K562 (cell line): ENCODE data around the gene SLC13A3. TPM values are rescaled to one million over a fixed set of nuclear protein-coding genes. Genes with fewer than 3 reads are reported as not detected.

Experiments
- ARID3B ChIP-seq: fragments of 250-450 bp; sonication (Bioruptor Pico); IDR thresholded peaks from 2 replicates; pipeline ENCODE4 v1.4.0; 2020; ENCODE audit warnings: borderline replicate concordance
- BACH1 ChIP-seq: fragments of 200-800 bp; sonication (Bioruptor generic); IDR thresholded peaks from 2 replicates; pipeline ENCODE4 v1.6.1; 2016; ENCODE audit warnings: missing genetic modification characterization, missing compliant biosample characterization
- COPS2 ChIP-seq: fragments of 450-650 bp; conservative IDR thresholded peaks from 2 replicates; pipeline ENCODE4 v1.6.1; 2016; ENCODE audit warnings: mild to moderate bottlenecking, moderate library complexity
- CREM ChIP-seq: IDR thresholded peaks from 2 replicates; pipeline ENCODE4 v1.6.1; 2014; ENCODE audit warnings: antibody characterized with exemption, low read depth
- HDAC8 ChIP-seq: fragments of 450-650 bp; IDR thresholded peaks from 2 replicates; pipeline ENCODE4 v1.6.1; 2016; ENCODE audit warnings: mild to moderate bottlenecking, missing genetic modification characterization, moderate library complexity, missing compliant biosample characterization
- HIVEP1 ChIP-seq: fragments of 250-450 bp; sonication (Bioruptor Pico); IDR thresholded peaks from 2 replicates; pipeline ENCODE4 v1.4.0; 2020; ENCODE audit warnings: mild to moderate bottlenecking
- KDM4B ChIP-seq, 2 experiments: fragments of 450-650 bp in 1 of 2; sonication (generic) in 1 of 2; IDR thresholded peaks; 2 replicates each; pipeline ENCODE4 v1.6.1; 2016 to 2017; ENCODE audit warnings: borderline replicate concordance in 2 of 2, antibody characterized with exemption in 1 of 2, low read depth in 1 of 2, mild to moderate bottlenecking in 1 of 2
- LCOR ChIP-seq: sonication (generic); formaldehyde crosslinking; IDR thresholded peaks from 2 replicates; pipeline ENCODE4 v1.8.0; 2022; ENCODE audit warnings: mild to moderate bottlenecking, missing genetic modification reagents
- MAFG ChIP-seq: fragments of 450-650 bp; conservative IDR thresholded peaks from 2 replicates; pipeline ENCODE4 v1.6.1; 2016; ENCODE audit warnings: missing genetic modification characterization, missing compliant biosample characterization
- MBD2 ChIP-seq: sonication (generic); IDR thresholded peaks from 2 replicates; pipeline ENCODE4 v1.6.1; 2016; ENCODE audit warnings: low read depth, borderline replicate concordance
- NFIC ChIP-seq: fragments of 450-650 bp; IDR thresholded peaks from 2 replicates; pipeline ENCODE4 v1.6.1; 2017; ENCODE audit warnings: mild to moderate bottlenecking, inconsistent platforms
- NFRKB ChIP-seq: fragments of 450-650 bp; IDR thresholded peaks from 2 replicates; pipeline ENCODE4 v1.6.1; 2016; ENCODE audit warnings: low read depth
- NRF1 ChIP-seq, 2 experiments: fragments of 450-650 bp; IDR thresholded peaks in 1 of 2; conservative IDR thresholded peaks in 1 of 2; 2 replicates each; pipeline ENCODE4 v1.6.1; 2014; ENCODE audit warnings: mild to moderate bottlenecking in 2 of 2
- RAD21 ChIP-seq, 2 experiments: fragments of 250-450 bp in 1 of 2; fragments of 450-650 bp in 1 of 2; sonication (Bioruptor Pico) in 1 of 2; formaldehyde crosslinking in 1 of 2; IDR thresholded peaks in 1 of 2; conservative IDR thresholded peaks in 1 of 2; 2 replicates each; pipeline versions ENCODE4 v1.4.0 to v1.8.0; 2020 to 2022; ENCODE audit warnings: mild to moderate bottlenecking in 2 of 2, moderate library complexity in 1 of 2
- RCOR1 ChIP-seq, 2 experiments: IDR thresholded peaks; 2 replicates each; pipeline ENCODE4 v1.6.1; 2012; ENCODE audit warnings: low read depth in 2 of 2, low read length in 2 of 2, borderline replicate concordance in 1 of 2, improper control_type of control experiment in 1 of 2
- SMARCA5 ChIP-seq: fragments of 450-650 bp; IDR thresholded peaks from 2 replicates; pipeline ENCODE4 v1.6.1; 2016
- ZC3H11A ChIP-seq: IDR thresholded peaks from 2 replicates; pipeline ENCODE4 v1.6.1; 2012; ENCODE audit warnings: low read depth, low read length, improper control_type of control experiment
- ZFP30 ChIP-seq: fragments of 250-450 bp; sonication (Bioruptor Pico); IDR thresholded peaks from 2 replicates; pipeline ENCODE4 v1.8.0; 2022; ENCODE audit warnings: moderate library complexity, mild to moderate bottlenecking, inconsistent platforms, borderline replicate concordance
- ZKSCAN1 ChIP-seq: fragments of 150-350 bp; IDR thresholded peaks from 2 replicates; pipeline ENCODE4 v1.6.1; 2016; ENCODE audit warnings: low read depth, low read length
- ZNF24 ChIP-seq: fragments of 450-650 bp; IDR thresholded peaks from 2 replicates; pipeline ENCODE4 v1.6.1; 2016
- ZNF431 ChIP-seq: sonication (generic); formaldehyde crosslinking; IDR thresholded peaks from 2 replicates; pipeline ENCODE4 v1.8.0; 2022; ENCODE audit warnings: mild to moderate bottlenecking, missing genetic modification reagents
- ZNF561 ChIP-seq: fragments of 450-650 bp; formaldehyde crosslinking; conservative IDR thresholded peaks from 2 replicates; pipeline ENCODE4 v1.4.0; 2020; ENCODE audit warnings: mild to moderate bottlenecking, moderate library complexity
- ZNF589 ChIP-seq: fragments of 200-800 bp; sonication (Bioruptor generic); IDR thresholded peaks from 2 replicates; pipeline ENCODE4 v1.6.1; 2016; ENCODE audit warnings: low read depth, missing genetic modification characterization, missing compliant biosample characterization
- ZNF609 ChIP-seq: sonication (generic); formaldehyde crosslinking; IDR thresholded peaks from 2 replicates; pipeline ENCODE4 v1.8.1; 2023; ENCODE audit warnings: missing genetic modification reagents, mild to moderate bottlenecking, borderline replicate concordance
- ZNF717 ChIP-seq: fragments of 250-450 bp; sonication (Bioruptor Pico); IDR thresholded peaks from 2 replicates; pipeline ENCODE4 v1.5.0; 2021
- ZSCAN32 ChIP-seq: fragments of 450-650 bp; formaldehyde crosslinking; IDR thresholded peaks from 2 replicates; pipeline ENCODE4 v1.4.0; 2020; ENCODE audit warnings: mild to moderate bottlenecking, moderate library complexity
- polyA plus RNA-seq, 8 experiments: library from polyadenylated mRNA; depleted of rRNA in 4 of 8; stranded (reverse) in 5 of 8; unstranded in 3 of 8; fragments of >200 nt; fragmentation: Nextera tagmentation in 2 of 8; fragmentation: Illumina TruSeq in 1 of 8; extraction: Ambion mirVana in 2 of 8; extraction: Trizol in 1 of 8; gene quantifications; 2 replicates each; pipeline versions ENCODE4 v1.2.1 to v1.2.3, GENCODE V29; 2011 to 2014; ENCODE audit warnings: inconsistent platforms in 1 of 8, missing spikeins in 1 of 8
- total RNA-seq, 7 experiments: library from RNA; depleted of rRNA in 6 of 7; stranded (reverse); fragments of >200 nt in 6 of 7; fragmentation: Illumina TruSeq in 2 of 7; extraction: Trizol in 2 of 7; gene quantifications; 2 replicates each; pipeline versions ENCODE4 v1.2.1 to v1.2.3, GENCODE V29; 2011 to 2021; ENCODE audit warnings: low replicate concordance in 1 of 7

SLC13A3 gene
- total and polyA plus RNA-seq, 9 of the 15 experiments (the other 6 are each of a cell fraction or from before 2014, with no cell fraction given): 5.5 to 16.4 (median 8.5) TPM

DNA sequence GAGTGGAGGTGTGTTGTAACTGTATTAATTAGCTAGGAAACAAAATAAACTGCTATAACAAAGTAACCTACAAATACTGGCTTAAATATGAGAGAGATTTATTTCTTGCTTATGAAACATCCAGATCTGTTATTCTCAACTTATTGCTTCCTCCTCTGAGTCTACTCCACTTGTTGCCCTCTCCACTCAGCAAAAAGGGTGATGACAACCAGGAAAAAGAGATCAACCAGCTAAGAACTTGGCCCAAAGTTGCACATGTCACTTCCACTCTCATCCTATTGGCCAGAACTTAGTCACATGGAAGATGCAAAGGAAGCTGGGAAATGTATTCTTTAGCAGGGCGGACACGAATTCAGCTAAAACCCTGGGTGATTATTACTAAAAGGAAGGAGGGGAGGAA, 43.2 kb upstream of the SLC13A3 start (continued):
- TF ChIP-seq NFIC (no peak), ZNF431 (CRISPR knock-in tag) (no peak), ARID3B (CRISPR knock-in tag) (no peak), KDM4B (IDR thresholded peaks at IDR 0.05; ENCODE audit: borderline replicate concordance in 2 of 2, low read depth in 1 of 2) (no peak), ZSCAN32 (CRISPR knock-in tag) (no peak), ZC3H11A (no peak), BACH1 (no peak), ZKSCAN1 (no peak), LCOR (CRISPR knock-in tag) (no peak), ZFP30 (CRISPR knock-in tag) (no peak), MAFG (tag) (0 out of 2 replicates have a peak, but pooled peaks have one; percentile 24), HDAC8 (tag) (no peak), NFRKB (no peak), ZNF24 (no peak), CREM (peak; percentile 48; the same call in 1 of the 2 replicates), HIVEP1 (no peak), ZNF589 (CRISPR knock-in tag) (0 out of 2 replicates have a peak, but pooled peaks have one; percentile 57), RAD21 (CRISPR knock-in tag; conservative IDR thresholded peaks at IDR 0.05 in 1 of 2, IDR thresholded peaks at IDR 0.05 in 1 of 2) (no peak), COPS2 (no peak), MBD2 (peak; percentile 45; the same call in 1 of the 2 replicates), ZNF609 (CRISPR knock-in tag) (no peak), ZNF561 (CRISPR knock-in tag) (no peak), ZNF717 (CRISPR knock-in tag) (no peak), NRF1 (conservative IDR thresholded peaks at IDR 0.05 in 1 of 2, IDR thresholded peaks at IDR 0.05 in 1 of 2) (peak; percentile 29 to 39; a peak in 1 of 4 replicates), SMARCA5 (no peak), RCOR1 (IDR thresholded peaks at IDR 0.05; ENCODE audit: borderline replicate concordance in 1 of 2, low read depth in 2 of 2, low read length in 2 of 2) (no peak)
